GM12872 (cell line): ENCODE data around the gene DMRT3.

Experiments
- CTCF ChIP-seq: IDR thresholded peaks from 3 replicates; pipeline ENCODE4 v1.5.1; 2011; ENCODE audit warnings: low read depth, mild to moderate bottlenecking, low read length, moderate library complexity; ENCODE audit not compliant: insufficient read depth

Gene DMRT3

GRCh38 chr9:976943-977837 is 735 bp downstream of the DMRT3 start:
- TF ChIP-seq CTCF: no peak

- TF ChIP-seq CTCF: no peak
Measured at GRCh38 chr9:977838-978830, 1.7 kb downstream of the DMRT3 start.

GRCh38 chr9:979983-980382 is 3.5 kb downstream of the DMRT3 start:
- no peak for TF ChIP-seq CTCF

- TF ChIP-seq CTCF: no peak
Measured at GRCh38 chr9:980640-981039, 4.2 kb downstream of the DMRT3 start.

GRCh38 chr9:981491-981898 is 5.0 kb downstream of the DMRT3 start:
- TF ChIP-seq CTCF: no peak

- no peak for TF ChIP-seq CTCF
Measured at GRCh38 chr9:982394-983230, 6.2 kb downstream of the DMRT3 start.
